22Rv1 (cell line): ENCODE results near the gene CASK.

Experiments used
- CTCF ChIP-seq: fragments of 450-650 bp; IDR thresholded peaks from 2 replicates; pipeline ENCODE4 v1.5.1; 2017; ENCODE audit warnings: mild to moderate bottlenecking
- ZFX ChIP-seq: fragments of 450-650 bp; IDR thresholded peaks from 2 replicates; pipeline ENCODE4 v1.6.1; 2017; ENCODE audit warnings: antibody characterized with exemption, borderline replicate concordance

- TF ChIP-seq CTCF (no peak), ZFX (no peak)
These were observed 165.0 kb downstream of the CASK start for GRCh38 chrX:41758401-41758800.
